22Rv1 (cell line): ENCODE results near the gene ANK3.

Source experiments
- H3K27ac ChIP-seq: fragments of 450-650 bp; 2 replicates; pipeline ENCODE4 v1.5.1; 2017
- ZFX ChIP-seq: fragments of 450-650 bp; IDR thresholded peaks from 2 replicates; pipeline ENCODE4 v1.6.1; 2017; ENCODE audit warnings: antibody characterized with exemption, borderline replicate concordance
- TF ChIP-seq, protein P1 (sequence below): fragments of 450-650 bp; IDR thresholded peaks from 2 replicates; pipeline ENCODE4 v1.5.1; 2017; ENCODE audit warnings: mild to moderate bottlenecking

ANK3 gene

DNA sequence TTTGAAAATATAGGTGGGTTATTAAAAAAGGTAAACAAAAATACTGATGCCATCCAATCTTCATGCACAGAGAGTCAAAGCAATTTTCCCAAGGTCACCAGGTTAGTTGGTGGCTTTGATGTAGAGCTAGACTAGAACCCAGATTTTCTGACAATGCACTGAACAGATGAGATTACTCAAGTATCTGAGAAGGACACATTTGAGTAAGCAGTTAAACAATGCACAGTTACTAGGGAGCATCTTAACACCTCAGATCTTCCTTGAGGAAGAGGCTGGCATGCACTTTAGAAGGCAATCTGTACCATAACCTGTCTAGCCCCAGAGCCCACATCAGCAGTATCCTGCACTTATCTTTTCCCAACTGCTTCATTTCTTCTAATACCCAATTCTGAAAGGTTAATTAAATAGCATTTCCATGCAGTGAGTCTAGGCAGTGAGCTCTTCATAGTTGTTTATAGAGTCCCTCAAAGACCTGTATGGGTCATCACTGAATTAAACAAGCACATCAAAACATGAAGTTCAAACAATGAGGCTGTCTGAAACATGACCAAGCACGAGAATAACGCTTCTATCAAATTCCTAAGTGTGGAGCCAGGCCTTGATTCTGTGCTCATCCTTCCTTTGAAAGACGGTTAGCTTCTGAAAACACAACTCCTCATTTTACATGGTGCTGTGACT, 38.2 kb upstream of the ANK3 start:
- no peak overlapping the region for H3K27ac ChIP-seq
- no peak for TF ChIP-seq ZFX
- TF ChIP-seq, protein P1, sequence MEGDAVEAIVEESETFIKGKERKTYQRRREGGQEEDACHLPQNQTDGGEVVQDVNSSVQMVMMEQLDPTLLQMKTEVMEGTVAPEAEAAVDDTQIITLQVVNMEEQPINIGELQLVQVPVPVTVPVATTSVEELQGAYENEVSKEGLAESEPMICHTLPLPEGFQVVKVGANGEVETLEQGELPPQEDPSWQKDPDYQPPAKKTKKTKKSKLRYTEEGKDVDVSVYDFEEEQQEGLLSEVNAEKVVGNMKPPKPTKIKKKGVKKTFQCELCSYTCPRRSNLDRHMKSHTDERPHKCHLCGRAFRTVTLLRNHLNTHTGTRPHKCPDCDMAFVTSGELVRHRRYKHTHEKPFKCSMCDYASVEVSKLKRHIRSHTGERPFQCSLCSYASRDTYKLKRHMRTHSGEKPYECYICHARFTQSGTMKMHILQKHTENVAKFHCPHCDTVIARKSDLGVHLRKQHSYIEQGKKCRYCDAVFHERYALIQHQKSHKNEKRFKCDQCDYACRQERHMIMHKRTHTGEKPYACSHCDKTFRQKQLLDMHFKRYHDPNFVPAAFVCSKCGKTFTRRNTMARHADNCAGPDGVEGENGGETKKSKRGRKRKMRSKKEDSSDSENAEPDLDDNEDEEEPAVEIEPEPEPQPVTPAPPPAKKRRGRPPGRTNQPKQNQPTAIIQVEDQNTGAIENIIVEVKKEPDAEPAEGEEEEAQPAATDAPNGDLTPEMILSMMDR = no peak

DNA sequence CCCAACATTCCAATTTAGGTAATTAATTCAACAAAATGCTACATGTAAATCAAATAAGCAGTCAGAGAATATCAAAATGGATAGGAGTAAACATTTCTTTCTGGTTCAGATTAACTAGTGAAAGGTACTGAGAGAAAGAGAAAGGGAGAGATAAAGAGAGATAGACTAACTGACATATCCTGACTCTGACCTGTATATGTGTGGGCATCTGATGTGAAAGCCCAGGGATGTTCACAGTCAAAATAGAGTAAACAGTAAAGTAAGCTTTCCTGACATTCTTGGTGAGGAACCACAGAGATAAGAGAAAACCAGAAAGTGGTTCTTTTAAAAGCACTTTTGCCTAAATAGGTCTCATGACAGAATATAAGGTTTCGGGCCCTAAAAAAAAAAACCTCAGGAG, 37.5 kb upstream of the ANK3 start:
- no peak for TF ChIP-seq ZFX
- TF ChIP-seq, protein P1 = no peak
- H3K27ac ChIP-seq = no peak overlapping the region

DNA sequence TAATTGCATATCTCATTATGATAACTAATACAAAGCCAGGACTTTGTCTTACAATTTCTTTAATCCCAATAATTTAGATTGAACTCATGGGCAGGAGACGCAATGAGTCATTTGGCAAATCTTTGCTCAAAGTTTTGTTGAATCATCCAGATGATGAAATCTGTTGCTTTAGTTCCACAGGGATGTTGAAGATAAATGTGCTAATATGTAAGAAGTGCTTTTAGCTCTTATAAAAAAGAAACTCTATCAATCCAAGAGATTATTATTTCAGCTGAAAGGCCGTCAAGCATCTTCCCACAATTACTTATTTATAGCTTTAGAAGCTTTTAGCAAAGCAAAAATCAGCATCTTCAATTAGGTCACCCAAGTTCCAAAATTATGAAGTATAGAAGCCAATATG, 36.8 kb upstream of the ANK3 start:
- H3K27ac ChIP-seq = no peak overlapping the region
- TF ChIP-seq, protein P1 = no peak
- no peak for TF ChIP-seq ZFX

DNA sequence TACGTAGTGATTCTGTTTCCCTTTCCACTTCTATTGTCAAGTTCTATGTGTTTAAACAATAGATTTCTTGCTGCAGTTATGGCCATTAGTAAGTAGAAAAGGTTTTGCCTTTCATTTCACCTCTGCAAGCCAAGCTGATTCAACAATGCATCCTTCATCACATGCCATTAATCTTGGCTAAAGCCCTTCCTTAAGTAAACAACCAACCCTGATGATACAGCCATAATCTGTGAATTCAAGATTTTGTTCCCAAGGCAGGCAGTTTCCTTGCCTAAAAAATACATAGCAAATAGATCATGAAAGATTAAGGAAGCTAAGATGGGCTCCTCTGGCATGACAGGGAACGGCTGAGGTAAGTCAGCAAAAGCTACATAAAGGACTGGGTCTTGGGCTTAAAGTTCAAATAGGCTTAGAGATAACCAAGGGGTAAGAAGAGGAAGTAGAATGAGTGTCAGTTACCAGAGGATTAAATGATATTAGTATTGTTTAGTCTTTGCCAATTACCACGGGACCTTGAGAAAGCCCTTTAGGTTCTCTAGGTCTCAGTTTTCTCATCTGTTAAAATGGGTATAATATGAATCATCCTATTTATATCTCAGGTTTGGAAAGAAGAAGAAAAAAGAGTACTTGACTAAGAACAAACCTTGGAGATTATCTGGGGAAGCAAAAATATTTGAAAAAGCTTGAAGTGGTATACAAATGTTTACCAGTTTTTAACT, 35.9 kb upstream of the ANK3 start:
- no peak overlapping the region for H3K27ac ChIP-seq
- TF ChIP-seq, protein P1 = no peak
- no peak for TF ChIP-seq ZFX

DNA sequence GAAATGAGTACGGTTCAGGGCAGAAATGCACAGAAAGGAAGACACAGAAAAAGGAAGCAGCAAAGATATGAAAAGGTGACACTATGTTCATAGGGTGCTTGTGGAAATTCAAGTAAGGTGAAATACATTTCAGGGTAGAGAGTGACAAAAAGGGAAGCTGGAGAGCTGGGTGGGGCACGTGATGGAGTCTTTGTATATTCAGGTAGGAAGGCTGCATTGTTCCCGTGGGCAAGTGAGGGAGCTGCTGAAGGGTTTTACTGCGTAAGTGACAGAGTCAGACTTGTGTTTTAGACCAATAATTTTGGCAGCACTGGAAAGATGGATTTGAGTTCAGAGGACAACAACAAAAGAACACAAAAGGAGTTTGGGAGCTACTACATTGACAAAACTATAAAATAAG, 35.3 kb upstream of the ANK3 start:
- no peak overlapping the region for H3K27ac ChIP-seq
- no peak for TF ChIP-seq ZFX
- TF ChIP-seq, protein P1 = no peak

DNA sequence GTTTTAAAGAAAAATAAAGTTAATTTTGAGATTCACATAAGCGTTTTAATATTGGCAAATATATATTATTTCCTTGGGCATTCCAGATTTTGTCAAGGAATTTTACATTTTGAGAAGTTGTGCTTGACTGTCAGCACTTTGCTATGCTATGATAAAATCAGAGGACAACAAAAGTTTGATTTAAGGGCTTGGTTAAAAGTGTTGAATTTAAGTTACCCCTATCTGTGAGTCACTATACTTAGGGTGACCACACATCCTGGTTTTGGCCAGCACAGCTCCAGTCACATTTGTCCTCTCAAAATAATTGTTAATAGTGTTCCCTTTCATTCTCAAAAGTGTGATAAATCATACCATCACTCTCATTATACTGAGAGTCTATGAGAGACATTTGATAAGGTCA, 34.2 kb upstream of the ANK3 start:
- no peak overlapping the region for H3K27ac ChIP-seq
- TF ChIP-seq, protein P1 = no peak
- no peak for TF ChIP-seq ZFX

DNA sequence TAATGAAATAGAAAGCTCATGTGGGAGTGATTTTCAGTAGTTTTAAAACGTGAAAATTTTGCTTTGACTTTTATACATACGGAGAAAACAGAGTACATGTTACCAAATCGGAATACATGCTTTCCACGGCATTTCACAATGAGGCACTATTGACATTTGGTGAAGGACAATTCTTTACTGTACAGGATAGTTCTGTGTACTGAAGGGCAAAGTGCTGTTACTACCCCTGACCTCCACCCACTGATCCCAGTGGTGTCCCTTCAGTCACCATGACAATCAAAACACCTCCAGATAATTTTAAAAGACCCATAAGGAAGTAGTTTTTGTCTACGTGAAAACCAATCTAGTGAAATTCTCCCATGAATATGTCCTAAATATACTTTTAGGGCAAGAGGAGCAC, 33.1 kb upstream of the ANK3 start:
- H3K27ac ChIP-seq = no peak overlapping the region
- TF ChIP-seq ZFX = no peak
- TF ChIP-seq, protein P1 = no peak
